Gastroesophageal sphincter (tissue), 4 donors: ENCODE data around the gene PRPF38B. TPM values are rescaled to one million over a fixed set of nuclear protein-coding genes. Genes with fewer than 3 reads are reported as not detected.
"Not testable (repeated sequence)": the region's sequence is repeated elsewhere in the genome, so short reads cannot be mapped to it uniquely, and the experiment has no call there.

Experiments
- ATAC-seq: fragments of 150-250 bp; one replicate; pipeline ENCODE4 v1.9.1; 2016; ENCODE audit warnings: mild to moderate bottlenecking, moderate library complexity
- H3K27ac ChIP-seq, 4 donors: fragments of 200-600 bp; sonication (generic) in 3 of 4; 1 replicate in 3 of 4; 2 replicates in 1 of 4; pipeline ENCODE4 v1.5.1; 2016 to 2019
- H3K27me3 ChIP-seq: fragments of 200-600 bp; sonication (generic); one replicate; pipeline ENCODE4 v1.5.1; 2019
- H3K36me3 ChIP-seq, 2 donors: fragments of 200-600 bp; sonication (generic); one replicate each; pipeline ENCODE4 v1.5.1; 2019; ENCODE audit warnings: control low read depth in 1 of 2
- H3K4me1 ChIP-seq, 3 donors: fragments of 200-600 bp; sonication (generic); 1 replicate in 2 of 3; 2 replicates in 1 of 3; pipeline ENCODE4 v1.5.1; 2016 to 2019; ENCODE audit warnings: control low read depth in 2 of 3
- H3K4me3 ChIP-seq, 2 donors: fragments of 200-600 bp; sonication (generic); one replicate each; pipeline ENCODE4 v1.5.1; 2019; ENCODE audit warnings: mild to moderate bottlenecking in 1 of 2, moderate library complexity in 1 of 2
- H3K9me3 ChIP-seq, 3 donors: fragments of 200-600 bp; sonication (generic); one replicate each; pipeline ENCODE4 v1.5.1; 2017 to 2019; ENCODE audit warnings: control low read depth in 2 of 3
- EP300 ChIP-seq: sonication (generic); formaldehyde crosslinking; IDR thresholded peaks from one replicate; pipeline ENCODE4 v1.6.1; 2017; ENCODE audit warnings: antibody characterized with exemption, mild to moderate bottlenecking
- POLR2A ChIP-seq, 2 donors: fragments of 450-650 bp; IDR thresholded peaks; one replicate each; pipeline ENCODE4 v1.6.1; 2017; ENCODE audit warnings: antibody characterized with exemption in 2 of 2, mild to moderate bottlenecking in 2 of 2, moderate library complexity in 1 of 2
- POLR2AphosphoS5 ChIP-seq: sonication (generic); formaldehyde crosslinking; IDR thresholded peaks from one replicate; pipeline ENCODE4 v1.6.1; 2017; ENCODE audit warnings: antibody characterized with exemption
- WGBS, 2 donors: methylation state at CpG; one replicate each; pipeline ENCODE4 v1.1.5; 2018; ENCODE audit warnings: low coverage in 1 of 2; 5-methylcytosine and 5-hydroxymethylcytosine counted together
- total RNA-seq, 4 donors: library from RNA; depleted of rRNA; stranded (reverse); fragments of >200 nt; gene quantifications; one replicate each; pipeline ENCODE4 v1.1.0, GENCODE V29; 2016
- TF ChIP-seq, protein P1 (sequence below), 4 experiments: fragments of 200-600 bp in 2 of 4; fragments of 450-650 bp in 2 of 4; sonication (generic) in 1 of 4; IDR thresholded peaks; one replicate each; pipeline ENCODE4 v1.5.1; 2017 to 2019; ENCODE audit warnings: antibody characterized with exemption in 4 of 4, mild to moderate bottlenecking in 2 of 4, moderate library complexity in 2 of 4

PRPF38B gene
- total RNA-seq, 4 donors from 2014 or later = 15.2 to 37.0 (median 24.5) TPM

DNA sequence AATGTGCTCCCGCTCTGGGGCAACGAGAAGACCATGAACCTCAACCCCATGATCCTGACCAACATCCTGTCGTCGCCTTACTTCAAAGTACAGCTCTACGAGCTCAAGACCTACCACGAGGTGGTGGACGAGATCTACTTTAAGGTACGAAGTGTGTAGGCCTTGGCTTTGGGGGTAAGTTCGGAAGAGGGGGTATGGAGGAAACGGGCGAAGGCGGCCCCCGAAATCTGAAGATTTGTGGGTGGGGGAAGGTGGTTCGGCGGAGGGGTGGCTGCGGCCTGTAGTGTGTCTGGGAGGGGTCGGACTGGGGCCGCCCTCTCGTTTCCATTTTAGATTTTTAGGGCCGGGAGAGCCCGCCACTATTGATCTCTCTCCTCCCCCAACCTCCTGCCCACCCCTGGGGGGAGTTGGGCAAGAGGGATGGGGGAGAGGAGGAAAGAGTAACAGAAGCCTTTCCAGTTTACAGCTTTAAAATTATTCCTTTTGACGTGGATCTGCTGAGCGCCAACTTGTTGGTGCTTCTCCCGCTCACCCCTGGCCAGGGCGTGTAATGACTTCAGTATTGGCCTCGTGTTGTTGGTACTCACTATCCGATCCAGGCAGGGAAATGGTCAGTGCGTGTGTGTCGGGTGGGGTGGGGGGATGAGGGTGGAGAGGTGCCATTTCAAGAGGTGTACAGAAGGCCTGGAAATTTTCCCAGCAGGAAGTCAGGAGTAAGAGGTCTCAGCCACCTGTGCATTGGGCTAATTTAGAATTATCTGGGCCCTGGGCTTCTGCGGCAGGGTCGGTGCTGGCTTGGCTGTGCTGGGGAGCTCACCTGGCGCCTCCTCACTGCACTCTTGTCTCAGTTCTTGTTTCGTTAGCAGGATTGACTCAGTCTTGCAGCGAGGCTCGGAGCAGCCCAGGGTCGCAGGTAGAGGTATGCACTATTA lies 880 bp downstream of the PRPF38B start:
- peaks cover 4 to 40% (median 14%) of the 10 kb centered on the region in 3 donors for H3K4me1 ChIP-seq
- H3K36me3 ChIP-seq = peaks cover 11 to 26% of the 10 kb centered on the region in 2 donors
- ATAC-seq = peak; percentile 60
- WGBS, 2 donors = 1% methylated on average over 13 to 16 of the region's 36 CpGs
- no peaks in the 10 kb centered on the region for H3K9me3 ChIP-seq
- H3K27me3 ChIP-seq = no peaks in the 10 kb centered on the region
- H3K4me3 ChIP-seq = peak overlapping the region; percentile 78 to 95
- H3K27ac ChIP-seq = peak overlapping the region; percentile 96 to 99 (median 96)
- TF ChIP-seq, protein P1, sequence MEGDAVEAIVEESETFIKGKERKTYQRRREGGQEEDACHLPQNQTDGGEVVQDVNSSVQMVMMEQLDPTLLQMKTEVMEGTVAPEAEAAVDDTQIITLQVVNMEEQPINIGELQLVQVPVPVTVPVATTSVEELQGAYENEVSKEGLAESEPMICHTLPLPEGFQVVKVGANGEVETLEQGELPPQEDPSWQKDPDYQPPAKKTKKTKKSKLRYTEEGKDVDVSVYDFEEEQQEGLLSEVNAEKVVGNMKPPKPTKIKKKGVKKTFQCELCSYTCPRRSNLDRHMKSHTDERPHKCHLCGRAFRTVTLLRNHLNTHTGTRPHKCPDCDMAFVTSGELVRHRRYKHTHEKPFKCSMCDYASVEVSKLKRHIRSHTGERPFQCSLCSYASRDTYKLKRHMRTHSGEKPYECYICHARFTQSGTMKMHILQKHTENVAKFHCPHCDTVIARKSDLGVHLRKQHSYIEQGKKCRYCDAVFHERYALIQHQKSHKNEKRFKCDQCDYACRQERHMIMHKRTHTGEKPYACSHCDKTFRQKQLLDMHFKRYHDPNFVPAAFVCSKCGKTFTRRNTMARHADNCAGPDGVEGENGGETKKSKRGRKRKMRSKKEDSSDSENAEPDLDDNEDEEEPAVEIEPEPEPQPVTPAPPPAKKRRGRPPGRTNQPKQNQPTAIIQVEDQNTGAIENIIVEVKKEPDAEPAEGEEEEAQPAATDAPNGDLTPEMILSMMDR (IDR thresholded peaks at IDR 0.05) = no peak
- TF ChIP-seq POLR2AphosphoS5 (no peak), EP300 (no peak), POLR2A (IDR thresholded peaks at IDR 0.05) (no peak)

- TF ChIP-seq POLR2AphosphoS5 (no peak), POLR2A (IDR thresholded peaks at IDR 0.05) (no peak)
- TF ChIP-seq, protein P1 (IDR thresholded peaks at IDR 0.05) = no peak
- ATAC-seq = no peak
- H3K4me3 ChIP-seq = no peak overlapping the region
- no peaks in the 10 kb centered on the region for H3K9me3 ChIP-seq
- H3K27me3 ChIP-seq = no peaks in the 10 kb centered on the region
- 61 to 66% methylated on average over 5 of the region's 5 CpGs for WGBS, 2 donors
- peaks cover 27 to 52% of the 10 kb centered on the region in 2 donors for H3K36me3 ChIP-seq
- no peak overlapping the region for H3K27ac ChIP-seq
- H3K4me1 ChIP-seq = peaks cover 4 to 40% (median 14%) of the 10 kb centered on the region in 3 donors
These were observed 3.4 kb downstream of the PRPF38B start for GRCh38 chr1:108695535-108695934.

DNA sequence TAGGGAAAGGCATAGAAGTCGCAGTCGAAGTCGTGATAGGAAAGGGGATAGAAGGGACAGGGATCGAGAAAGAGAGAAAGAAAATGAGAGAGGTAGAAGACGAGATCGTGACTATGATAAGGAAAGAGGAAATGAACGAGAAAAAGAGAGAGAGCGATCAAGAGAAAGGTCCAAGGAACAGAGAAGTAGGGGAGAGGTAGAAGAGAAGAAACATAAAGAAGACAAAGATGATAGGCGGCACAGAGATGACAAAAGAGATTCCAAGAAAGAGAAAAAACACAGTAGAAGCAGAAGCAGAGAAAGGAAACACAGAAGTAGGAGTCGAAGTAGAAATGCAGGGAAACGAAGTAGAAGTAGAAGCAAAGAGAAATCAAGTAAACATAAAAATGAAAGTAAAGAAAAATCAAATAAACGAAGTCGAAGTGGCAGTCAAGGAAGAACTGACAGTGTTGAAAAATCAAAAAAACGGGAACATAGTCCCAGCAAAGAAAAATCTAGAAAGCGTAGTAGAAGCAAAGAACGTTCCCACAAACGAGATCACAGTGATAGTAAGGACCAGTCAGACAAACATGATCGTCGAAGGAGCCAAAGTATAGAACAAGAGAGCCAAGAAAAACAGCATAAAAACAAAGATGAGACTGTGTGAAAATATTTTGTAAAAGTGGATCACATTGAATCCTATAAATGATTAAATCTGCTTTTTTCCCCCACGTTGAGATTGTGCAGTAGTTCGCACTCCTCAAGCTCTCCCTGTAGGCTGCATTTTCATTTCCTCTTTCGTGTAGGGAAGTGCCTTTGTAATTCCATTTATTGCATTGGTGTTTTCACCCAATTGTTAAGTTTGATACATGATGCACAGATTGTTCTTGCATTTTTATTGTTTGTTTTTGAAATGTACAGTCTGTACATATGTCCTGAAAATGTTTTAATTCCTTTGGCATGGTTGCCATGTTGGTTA lies 7.5 kb downstream of the PRPF38B start:
- WGBS, 2 donors = 82 to 83% methylated on average over 14 to 22 of the region's 22 CpGs
- H3K27me3 ChIP-seq = no peaks in the 10 kb centered on the region
- no peak for ATAC-seq
- H3K36me3 ChIP-seq = peaks cover 27 to 70% of the 10 kb centered on the region in 2 donors
- no peak overlapping the region for H3K27ac ChIP-seq
- no peaks in the 10 kb centered on the region for H3K9me3 ChIP-seq
- peaks cover 0 to 18% (median 7%) of the 10 kb centered on the region in 3 donors for H3K4me1 ChIP-seq
- TF ChIP-seq POLR2AphosphoS5 (no peak), POLR2A (IDR thresholded peaks at IDR 0.05) (no peak)
- H3K4me3 ChIP-seq = no peak overlapping the region

DNA sequence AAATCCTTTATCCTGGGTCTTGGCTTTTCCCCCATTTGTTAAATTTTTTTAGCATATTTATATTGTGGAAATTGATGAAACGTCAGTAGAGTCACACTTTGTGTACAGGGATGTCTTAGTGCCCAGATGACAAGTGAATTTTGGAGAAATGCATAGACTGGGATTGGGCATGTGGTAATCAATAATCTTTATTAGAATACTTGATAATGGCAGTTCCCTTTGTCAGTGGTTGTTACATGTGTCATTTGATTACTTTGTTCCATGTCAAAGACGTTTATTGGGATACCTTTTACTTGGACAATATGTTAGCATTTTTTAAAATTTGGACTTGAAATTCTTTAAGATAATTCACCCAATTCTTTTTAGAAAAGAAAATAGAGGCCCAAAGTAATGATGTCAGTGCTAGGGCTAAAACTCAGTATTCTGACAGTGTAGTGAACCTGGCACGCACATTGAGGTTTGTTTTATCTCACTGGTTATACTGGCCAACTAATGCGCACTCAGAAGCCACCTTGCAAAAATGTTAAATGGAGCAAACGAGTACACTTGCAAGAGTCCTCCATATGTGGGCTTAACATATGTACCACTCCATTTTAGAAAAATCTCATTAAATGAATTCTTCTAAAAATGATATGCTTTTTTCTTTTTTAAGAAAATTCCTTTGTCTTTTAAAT lies 9.2 kb downstream of the PRPF38B start:
- TF ChIP-seq, protein P1 (IDR thresholded peaks at IDR 0.05) = no peak
- no peak for TF ChIP-seq POLR2A (IDR thresholded peaks at IDR 0.05)
- no peak overlapping the region for H3K4me3 ChIP-seq
- no peaks in the 10 kb centered on the region for H3K27me3 ChIP-seq
- H3K36me3 ChIP-seq = peaks cover 27 to 61% of the 10 kb centered on the region in 2 donors
- H3K27ac ChIP-seq = no peak overlapping the region
- 72 to 83% methylated on average over 5 of the region's 5 CpGs for WGBS, 2 donors
- H3K9me3 ChIP-seq = no peaks in the 10 kb centered on the region
- H3K4me1 ChIP-seq = peaks cover 0 to 6% (median 0%) of the 10 kb centered on the region in 3 donors
- no peak for ATAC-seq

- not testable (repeated sequence) for H3K4me3 ChIP-seq, ATAC-seq, H3K4me1 ChIP-seq, H3K27me3 ChIP-seq, H3K27ac ChIP-seq, H3K9me3 ChIP-seq
- peaks cover 20 to 53% of the 10 kb centered on the region in 2 donors for H3K36me3 ChIP-seq
- WGBS, 2 donors = 81 to 96% methylated on average over 5 to 6 of the region's 6 CpGs
These were observed 10.0 kb downstream of the PRPF38B start for GRCh38 chr1:108702109-108702508.
